Measurements from ENCODE around the gene UNC5C.
"Not testable (repeated sequence)": the region's sequence is repeated elsewhere in the genome, so short reads cannot be mapped to it uniquely, and the experiment has no call there.

UNC5C gene

DNA sequence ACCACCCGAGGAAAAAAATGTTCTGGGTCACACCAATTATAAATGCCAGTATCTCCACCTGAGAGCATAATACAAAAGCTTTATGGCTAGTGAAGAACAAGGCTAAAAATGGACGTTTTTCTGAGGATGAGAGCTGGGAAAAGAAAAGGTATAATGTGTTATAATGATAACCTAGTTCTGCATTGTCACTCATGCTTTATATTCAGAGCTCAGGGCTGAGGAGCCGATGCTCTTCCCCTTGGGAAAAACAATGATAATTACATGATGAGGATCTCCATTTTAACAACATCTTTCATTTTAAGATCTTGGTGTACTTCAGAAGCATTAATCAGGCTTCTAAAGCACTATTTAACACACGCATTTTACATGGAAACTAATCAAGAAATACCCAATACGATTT lies 333.7 kb downstream of the UNC5C start:
- no peak for DNase-seq

DNA sequence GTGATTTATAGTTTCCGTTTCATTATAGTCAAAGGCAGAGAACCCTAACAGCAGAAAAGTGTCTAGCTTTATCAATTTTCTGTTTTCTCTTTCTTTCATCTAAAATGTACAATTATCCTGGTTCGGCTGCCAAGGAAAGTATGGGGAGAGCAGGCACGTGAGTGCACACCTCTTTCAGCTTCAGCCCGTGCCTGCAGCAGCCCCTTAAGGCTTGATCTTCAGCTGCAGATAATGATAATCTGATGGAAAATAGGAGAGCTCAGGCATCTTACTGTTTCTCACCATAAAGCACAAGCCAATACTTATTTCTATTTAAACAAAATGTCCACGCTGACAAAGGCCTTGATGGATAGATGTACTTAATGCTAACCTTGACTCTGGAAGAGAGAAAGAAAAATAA lies 334.4 kb downstream of the UNC5C start:
- DNase-seq, result no peak

DNA sequence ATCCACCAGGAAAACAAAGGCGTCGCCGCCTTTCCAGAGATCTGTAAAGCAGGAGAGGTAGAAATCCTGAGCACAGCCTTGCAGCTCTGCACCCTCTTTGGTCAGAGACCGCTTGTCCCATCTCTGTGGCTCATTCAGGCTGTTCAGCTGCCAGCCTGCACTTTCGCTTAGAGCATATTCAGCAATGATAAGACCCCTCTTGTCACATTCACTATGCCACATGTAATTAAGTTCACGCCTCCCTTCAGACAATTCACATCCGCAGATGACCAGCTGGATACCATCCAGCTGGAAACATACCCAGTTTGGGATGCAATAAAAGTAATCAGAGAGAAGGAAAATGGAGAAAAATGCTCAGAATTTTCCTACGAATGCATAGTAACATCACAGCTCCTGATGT lies 335.4 kb downstream of the UNC5C start:
- DNase-seq, result peak in 2 of 14 donors; percentile 21 to 28

DNA sequence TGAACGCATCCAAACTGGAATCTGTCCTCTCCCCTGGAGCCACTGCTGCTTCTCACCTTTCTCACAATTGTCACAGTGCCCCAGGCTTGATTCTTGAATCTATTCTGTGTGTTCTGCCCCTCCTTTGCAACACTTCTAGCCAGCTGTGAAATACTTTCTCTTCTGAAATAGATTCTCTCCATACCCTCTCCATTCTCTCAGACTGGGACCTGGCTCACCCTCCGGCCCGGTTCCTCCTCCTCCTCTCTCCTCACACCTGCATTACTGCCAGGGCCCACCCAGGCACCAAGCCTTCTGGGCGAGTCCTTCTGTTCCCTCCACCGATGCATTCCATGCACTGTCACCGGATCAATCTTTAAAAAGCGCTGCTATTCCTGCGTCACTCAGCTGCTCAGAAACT lies 336.1 kb downstream of the UNC5C start:
- no peak for DNase-seq

DNA sequence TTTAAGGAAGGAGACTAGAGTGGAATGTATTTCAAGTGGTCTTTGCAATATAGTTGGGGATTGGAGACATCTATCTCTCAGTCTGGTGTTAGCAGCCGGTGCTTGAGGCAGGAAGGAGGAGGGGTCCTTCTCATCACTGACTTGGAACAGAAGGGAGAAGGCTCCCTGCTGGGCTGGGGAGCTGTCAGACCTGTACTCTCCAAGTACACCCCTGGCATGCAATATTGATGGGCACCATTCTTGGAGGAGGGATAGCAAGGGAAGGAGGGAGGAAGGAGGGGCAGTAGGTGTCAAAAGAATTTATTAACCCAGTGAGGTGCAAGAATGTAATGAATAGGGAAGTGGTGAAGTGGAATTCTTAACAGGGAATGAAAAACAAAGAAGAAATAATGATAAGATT lies 338.8 kb downstream of the UNC5C start:
- DNase-seq, result no peak

DNA sequence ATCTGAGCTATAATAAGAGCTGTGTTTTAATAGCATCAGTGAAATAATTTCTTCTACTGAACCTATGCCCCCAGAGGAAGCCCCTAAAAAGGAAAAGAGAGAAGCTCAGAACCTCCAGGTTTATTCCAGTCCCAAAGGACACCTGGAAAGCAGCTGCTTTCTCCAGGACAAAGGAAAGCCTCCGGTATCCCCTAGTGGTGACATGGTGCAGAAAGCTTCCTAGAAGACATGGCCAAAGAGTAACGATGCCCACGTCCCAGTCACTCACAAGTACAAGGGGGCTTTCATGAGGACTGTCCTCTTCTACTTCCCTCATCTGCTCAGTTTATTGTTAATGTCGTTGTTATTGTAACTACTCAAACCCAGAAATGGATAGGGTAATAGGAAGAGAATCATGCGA lies 343.9 kb downstream of the UNC5C start:
- no peak for DNase-seq

DNA sequence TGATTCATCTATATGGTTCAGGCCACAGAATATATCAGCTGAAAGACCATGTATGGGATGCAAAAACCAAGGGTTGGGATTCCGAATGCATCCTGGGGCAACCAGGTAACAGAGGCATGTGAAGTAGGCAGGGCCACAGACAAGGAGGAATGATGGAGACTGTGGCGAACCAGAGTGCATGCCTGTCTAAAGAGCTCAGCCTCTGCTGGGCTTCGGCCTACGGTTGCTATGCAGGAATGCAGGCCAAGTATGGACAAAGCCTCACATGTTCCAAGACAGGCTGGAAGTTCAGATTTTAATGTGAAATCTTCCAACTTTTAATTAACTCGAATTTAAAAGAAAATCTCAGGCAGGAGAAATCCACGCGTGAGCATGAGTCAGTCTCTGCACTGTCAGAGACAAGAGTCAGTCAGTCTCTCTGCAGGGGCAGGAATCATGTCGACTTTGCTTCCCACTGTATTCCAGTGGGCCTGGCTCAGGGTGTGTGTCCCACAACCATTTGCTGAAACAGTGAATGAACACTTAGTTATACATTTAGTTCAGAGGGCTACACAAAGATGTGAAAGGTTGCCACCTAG lies 344.4 kb downstream of the UNC5C start:
- DNase-seq, result no peak

DNA sequence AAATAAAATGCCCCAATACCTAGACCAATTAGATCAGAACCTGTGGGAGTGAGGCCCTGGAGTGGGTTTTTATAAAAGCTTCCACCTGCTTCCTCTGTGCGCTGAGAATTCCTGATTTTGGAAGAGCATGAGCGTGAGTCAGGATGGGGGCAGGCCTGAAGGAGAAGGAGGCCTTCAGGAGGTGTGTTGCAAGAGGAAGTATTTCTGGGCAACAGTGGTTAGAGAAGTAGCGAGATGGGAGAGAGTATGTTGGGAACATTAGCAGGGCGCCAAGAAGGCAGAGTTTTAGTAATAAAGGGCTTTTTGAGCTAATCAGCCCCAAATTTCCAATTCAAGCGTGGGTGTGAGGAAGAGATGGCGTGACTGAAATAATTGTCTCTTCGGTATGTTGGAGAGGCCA lies 349.8 kb downstream of the UNC5C start:
- no peak for DNase-seq

DNA sequence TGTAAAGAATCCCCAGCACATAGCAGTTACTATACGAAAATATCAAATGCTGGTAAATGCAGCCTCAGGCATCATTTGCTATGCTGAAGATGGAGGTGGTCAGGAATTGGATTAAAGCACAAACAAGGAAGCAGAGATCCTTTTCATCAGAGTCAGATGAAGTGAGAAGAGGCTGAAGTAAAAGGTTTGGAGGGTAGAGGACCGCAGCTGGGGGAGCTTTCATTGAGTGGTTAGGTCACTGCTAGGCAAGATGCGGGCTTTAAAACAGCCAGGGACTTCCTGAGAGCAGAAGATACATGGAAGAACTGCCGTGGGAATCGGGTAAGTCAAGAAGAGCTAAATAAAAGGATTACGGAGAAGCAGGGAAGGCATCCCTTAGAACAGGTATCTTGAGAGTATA lies 351.4 kb downstream of the UNC5C start:
- DNase-seq, result no peak

DNA sequence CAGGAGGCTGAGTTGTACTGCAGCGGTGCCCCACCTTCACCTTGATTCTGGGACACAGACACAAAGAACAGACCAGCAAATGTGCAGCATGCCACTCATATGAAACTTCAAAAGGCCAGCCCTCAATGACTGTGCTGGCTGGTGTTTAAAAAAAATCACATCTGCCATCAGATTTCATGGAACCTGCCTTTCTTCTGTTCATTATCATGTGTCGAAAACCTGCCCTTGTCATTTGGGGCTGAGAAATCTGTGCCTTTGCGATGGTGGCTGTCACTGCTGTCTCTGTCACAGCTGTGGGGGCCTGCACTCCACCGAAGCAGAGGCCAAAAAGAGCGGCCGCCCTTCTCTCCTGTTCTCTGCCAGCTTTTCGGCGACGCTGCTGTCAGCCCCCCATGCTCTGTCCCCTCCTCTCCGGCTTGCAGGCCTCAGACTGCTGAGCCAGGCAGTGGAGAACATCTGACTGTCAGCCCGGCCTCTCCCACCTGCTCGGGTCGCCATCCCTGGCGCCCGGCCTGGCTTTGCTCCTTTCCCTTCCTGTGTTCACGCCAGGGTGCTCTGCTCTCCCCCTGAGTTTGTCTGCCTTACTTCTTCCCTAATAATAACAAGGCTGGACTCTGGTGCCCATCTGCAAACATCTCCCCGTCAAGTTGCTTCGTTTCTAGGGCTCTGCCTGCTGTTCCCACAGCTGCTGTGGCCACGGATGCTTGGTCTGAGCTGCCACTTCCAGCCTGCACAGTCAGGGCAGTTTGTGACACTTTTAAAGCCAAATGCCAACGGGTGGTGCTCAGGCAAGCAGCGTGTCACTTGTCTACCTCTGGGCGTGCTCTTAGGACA lies 355.2 kb downstream of the UNC5C start:
- DNase-seq, result peak in 4 of 14 donors; percentile 13 to 46 (median 34)

DNA sequence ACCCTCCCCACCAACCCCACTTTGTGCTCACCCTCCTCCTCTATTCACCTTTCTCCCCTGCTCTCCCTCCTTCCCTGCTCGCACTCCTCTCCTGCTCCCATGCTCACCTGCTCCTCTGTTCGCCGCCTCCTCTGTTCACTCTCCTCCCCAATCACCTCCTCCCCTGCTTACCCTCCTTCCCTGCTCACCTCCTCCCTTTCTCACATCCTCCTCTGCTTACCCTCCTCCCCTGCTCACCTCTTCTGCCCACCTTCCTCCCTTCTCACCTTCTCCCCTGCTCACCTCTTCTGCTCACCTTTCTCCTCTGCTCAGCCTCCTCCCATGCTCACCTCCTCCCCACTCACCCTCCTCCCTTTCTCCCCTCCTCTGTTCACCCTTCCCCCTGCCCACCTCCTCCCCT lies 357.2 kb downstream of the UNC5C start:
- DNase-seq, result no peak

DNA sequence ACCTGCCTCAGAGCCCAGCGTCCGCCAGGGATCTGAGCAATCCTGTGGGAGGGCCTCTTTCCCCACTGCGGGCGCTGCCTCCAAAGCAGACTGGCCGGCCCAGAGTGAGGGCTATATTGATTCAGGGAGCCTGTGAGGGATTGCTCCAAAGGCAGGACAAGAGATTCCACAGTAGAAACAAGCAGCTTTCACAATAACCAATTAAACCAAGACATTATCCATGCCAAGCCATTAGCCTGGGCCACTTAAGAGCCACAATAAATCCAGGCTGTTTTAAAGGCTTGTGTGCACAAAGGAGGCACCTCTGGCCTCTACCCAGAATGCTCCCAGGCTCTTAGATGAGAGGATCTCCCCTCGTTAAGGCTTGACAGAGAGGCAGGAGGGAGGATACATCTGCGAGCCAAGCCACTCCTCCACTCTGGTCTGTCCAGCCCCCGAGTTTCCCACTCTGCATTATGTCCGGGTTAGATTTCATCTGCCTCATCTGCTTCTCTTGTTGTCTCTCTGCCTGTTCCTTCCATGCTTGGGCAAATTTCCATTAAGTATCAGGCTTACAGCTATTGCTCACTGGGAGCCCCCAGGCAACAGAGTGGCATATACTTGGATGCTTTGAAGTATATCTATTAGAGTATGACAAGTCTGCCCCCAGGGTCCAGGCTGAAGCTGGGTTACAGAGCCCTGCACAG lies 357.9 kb downstream of the UNC5C start:
- peak in 6 of 14 donors; percentile 42 to 61 (median 51) for DNase-seq

DNA sequence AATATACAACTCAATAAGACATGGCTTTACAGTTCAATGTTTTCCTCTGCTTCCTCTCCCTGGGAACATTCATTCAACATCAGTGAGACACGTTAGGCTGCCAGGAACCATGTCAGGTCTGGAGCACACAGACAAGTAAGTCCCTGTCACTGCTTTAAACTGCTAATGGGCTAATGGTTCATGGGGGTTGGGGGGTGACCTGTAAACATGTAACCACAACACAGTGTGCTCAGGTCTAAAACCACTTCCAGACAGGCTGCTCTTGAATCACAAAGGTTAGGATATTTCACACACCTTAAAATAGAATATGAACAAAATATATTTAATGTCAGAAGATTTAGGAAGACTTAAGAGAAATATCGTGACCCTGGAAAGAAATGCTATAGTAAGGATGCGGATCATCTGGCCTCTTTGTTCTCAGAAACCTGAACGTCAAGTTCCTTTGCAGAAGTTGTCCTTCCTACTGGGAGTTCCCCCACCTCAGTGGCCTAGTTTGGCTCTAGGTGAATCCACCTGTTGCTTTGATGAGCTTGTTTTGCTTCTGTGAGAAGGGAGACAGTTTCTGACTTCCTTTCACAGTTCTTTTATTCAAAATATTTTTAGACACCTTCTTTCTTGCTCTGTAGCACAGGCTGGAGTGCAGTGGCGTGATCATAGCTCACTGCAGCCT lies 359.9 kb downstream of the UNC5C start:
- no peak for DNase-seq

DNA sequence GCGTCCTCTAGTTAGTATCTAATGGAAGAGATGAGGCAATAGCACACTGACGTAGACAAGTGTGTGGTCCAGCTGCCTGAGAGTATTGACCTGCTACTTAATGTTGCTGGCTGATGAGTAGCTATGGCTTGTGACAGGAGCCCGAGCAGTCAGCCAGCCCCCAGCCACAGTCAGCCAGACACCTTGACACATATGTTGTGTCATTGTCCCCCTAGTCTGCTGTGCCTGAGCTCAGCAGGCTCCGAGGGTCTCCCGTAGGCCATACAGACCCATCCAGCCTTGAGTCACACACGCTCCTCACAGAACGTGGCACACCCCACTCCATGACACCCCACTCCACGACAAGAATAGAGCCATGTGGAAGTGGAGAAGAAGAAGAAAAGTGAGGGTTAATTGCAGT lies 362.1 kb downstream of the UNC5C start:
- DNase-seq, result no peak

DNA sequence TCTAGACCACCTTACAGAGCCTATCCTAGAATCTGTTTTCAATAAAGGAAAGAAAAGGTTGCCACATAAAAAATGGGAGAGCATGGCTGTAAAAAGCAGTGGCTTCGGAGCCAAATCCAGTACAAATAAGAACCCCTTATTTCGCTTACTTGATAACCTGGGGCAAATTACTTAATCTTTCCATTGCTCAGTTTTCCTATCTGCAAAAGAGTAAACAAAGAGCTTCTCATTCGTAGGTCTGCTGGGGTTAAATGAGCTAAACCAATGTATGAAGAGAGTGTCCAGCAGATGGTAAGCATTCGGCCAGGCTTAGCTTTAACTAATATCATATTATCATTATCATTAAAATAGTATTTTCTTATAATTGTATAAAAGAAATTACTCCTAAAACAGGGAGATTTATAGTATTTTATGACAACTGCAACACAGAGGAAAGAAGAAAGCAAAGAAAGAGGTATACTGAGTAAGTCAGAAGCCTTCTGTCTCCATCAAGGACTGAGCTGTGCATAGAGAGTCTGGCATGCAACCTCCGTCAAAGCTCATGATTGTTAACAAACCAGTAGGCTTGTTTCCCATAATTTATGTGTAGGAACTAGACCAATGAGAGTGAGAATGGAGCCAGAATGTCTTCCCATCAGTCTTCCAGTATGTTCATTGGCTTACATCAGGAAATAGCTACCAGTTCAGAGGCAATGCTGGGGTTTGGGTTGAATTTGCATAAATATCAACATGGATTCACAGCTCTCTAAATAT lies 364.9 kb downstream of the UNC5C start:
- DNase-seq, result no peak

DNA sequence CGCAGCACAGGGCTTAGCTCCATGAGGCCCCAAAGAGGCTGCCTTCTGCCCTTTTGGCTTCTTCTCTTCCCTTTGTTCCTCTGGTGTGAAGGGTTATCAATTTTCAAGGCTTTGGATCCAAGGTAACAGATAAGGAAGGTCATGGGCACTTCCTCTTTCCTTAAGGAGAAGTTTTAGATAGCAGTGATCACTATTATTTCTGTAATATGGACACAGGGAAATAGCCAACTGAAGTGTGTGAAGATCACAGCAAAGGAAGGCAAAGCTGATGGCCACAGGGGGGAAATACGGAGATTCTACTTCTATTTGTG lies 366.8 kb downstream of the UNC5C start:
- no peak for DNase-seq

DNA sequence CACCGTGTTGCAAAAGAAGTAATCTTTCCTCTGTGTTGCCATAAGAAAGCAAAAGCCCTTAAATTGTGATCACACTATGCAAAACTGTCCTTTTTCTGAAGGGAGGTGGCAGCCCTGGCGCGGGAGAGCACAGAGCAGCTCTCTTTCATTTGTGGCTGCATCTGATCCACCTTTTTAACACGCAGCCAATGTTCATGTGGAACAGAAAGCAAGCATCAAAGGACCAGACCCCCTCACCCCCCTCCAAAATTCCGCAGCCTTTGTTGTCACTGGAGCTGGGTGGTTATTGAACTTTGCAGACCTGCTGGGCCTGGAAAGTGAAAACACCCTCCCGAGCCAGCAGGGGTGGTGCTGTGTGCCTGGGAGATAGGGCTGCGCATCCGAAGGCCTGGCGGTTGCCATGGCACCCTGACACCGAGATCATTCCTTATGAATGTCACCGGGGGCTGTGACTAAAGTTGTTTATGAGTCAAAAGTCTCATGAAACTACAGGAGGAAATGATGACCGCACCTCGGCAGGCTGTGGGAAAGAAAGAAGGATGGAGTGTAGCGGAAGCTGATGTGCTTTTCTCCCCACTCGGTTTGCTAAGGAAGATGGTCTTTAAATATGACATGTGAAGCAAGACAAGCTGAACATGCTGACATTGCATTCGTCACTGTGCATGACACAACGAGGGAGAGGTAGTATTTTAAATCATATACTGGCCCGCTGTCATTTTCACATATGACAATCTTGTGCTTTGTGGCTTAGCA lies 367.4 kb downstream of the UNC5C start:
- DNase-seq, result peak in 4 of 14 donors; percentile 11 to 27 (median 22)

DNA sequence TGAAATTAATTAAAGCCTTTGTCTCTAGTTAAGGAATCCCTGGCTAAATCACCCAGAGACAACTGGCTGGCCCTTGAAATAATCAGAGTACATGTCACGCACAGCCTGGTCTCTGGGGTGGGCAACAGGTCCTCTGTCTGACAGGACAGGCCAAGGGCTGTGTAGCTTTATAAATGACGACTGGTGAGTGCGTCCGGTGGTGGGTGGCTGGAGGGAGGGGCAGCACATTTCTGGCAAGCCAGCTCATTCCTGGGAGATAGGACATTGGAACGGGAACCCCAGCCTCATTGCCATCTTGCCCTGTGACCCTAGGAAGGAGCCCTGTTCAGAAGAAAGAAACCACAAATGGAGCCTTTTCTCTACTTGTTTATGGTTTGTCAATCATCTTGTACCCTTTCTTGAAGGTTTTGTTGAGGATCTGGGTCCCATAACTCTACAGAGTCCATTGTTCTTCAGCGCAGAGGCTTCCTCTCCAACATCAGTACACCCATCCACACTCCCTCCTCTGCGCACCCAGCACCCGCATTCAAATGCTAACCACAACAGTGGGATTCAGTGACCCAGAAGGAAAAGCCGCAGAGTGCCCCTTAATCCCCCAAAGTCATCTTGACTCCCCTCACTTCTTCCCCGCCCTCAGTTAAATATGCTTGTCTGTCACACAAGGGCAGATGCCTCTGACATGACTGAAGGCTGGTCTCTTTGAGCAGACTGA lies 368.1 kb downstream of the UNC5C start:
- DNase-seq, result no peak

DNA sequence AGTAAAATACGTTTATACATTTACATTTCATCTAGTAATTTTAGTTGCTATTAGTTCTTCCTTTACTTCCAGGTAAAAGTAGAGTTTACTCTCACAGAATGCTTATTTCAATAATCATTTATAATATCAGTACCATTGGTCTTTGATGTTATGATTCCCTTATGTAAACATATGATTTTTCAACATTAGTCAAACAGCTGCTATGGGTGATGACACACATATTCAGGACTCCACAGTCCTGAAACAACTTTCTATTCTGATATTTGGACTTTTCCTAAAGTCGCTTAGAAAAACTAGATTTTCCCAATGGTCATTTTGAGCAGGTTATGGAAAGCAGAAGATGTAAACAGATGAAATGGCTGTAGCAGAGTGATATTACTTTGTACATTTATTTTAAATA lies 369.8 kb downstream of the UNC5C start:
- DNase-seq, result no peak

DNA sequence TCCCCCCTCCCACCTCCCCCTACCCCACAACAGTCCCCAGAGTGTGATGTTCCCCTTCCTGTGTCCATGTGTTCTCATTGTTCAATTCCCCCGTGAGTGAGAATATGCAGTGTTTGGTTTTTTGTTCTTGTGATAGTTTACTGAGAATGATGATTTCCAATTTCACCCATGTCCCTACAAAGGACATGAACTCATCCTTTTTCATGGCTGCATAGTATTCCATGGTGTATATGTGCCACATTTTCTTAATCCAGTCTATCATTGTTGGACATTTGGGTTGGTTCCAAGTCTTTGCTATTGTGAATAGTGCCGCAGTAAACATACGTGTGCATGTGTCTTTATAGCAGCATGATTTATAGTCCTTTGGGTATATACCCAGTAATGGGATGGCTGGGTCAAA lies 377.4 kb downstream of the UNC5C start:
- DNase-seq, result not testable (repeated sequence)

DNA sequence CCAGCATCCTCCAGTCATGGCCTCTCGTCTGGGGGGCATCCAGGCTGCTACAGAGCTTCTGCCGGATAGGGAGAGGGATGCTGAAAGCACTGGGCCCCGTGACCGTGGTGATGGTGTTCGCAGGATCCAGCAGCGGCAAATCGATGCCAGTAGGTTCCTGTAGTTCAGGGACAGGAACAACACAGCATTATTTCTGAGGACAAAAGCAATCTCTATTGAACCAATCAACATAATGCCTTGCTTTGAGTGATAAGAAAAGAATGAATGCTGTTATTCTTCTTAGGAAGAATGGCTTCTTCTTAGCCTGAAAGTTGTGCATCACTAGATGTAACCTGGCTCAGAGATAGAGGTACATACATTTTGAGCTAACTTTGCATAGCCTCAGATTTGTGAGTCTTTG lies 378.6 kb downstream of the UNC5C start:
- peak in 11 of 14 donors; percentile 21 to 81 (median 49) for DNase-seq
